Measurements from ENCODE around the gene PROM1.

GRCh38 chr4:16011173-16011572, 72.7 kb downstream of the PROM1 start:
- TF ChIP-seq POLR2A (IDR thresholded peaks at IDR 0.05) = no peak
- TF ChIP-seq, protein P1, sequence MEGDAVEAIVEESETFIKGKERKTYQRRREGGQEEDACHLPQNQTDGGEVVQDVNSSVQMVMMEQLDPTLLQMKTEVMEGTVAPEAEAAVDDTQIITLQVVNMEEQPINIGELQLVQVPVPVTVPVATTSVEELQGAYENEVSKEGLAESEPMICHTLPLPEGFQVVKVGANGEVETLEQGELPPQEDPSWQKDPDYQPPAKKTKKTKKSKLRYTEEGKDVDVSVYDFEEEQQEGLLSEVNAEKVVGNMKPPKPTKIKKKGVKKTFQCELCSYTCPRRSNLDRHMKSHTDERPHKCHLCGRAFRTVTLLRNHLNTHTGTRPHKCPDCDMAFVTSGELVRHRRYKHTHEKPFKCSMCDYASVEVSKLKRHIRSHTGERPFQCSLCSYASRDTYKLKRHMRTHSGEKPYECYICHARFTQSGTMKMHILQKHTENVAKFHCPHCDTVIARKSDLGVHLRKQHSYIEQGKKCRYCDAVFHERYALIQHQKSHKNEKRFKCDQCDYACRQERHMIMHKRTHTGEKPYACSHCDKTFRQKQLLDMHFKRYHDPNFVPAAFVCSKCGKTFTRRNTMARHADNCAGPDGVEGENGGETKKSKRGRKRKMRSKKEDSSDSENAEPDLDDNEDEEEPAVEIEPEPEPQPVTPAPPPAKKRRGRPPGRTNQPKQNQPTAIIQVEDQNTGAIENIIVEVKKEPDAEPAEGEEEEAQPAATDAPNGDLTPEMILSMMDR (IDR thresholded peaks at IDR 0.05) = no peak
